Type B pancreatic cell (in vitro differentiated cells): Measurements from ENCODE around the gene ASF1A. TPM values are rescaled to one million over a fixed set of nuclear protein-coding genes. Genes with fewer than 3 reads are reported as not detected.

Experiments
- DNase-seq: peaks from one replicate; pipeline ENCODE4 v3.0.0; 2021; ENCODE audit warnings: mixed read lengths; ENCODE audit not compliant: unreplicated experiment; ENCODE audit errors: extremely low spot score
- H3K27ac Mint-ChIP-seq: 2 replicates; pipeline ENCODE4 v1.8.0; 2021; ENCODE audit warnings: mild to moderate bottlenecking, mixed read lengths
- H3K27me3 Mint-ChIP-seq: 2 replicates; pipeline ENCODE4 v1.8.0; 2021; ENCODE audit warnings: mixed read lengths
- H3K36me3 Mint-ChIP-seq: 2 replicates; pipeline ENCODE4 v1.8.0; 2021; ENCODE audit warnings: mixed read lengths
- H3K4me1 Mint-ChIP-seq: one replicate; pipeline ENCODE4 v1.8.0; 2021; ENCODE audit warnings: mixed read lengths; ENCODE audit not compliant: unreplicated experiment
- H3K4me3 Mint-ChIP-seq: 2 replicates; pipeline ENCODE4 v1.8.0; 2021; ENCODE audit warnings: mild to moderate bottlenecking, mixed read lengths
- H3K9me3 Mint-ChIP-seq: 2 replicates; pipeline ENCODE4 v1.8.0; 2021; ENCODE audit warnings: mixed read lengths
- total RNA-seq: library from RNA; stranded (reverse); gene quantifications from 2 replicates; pipeline ENCODE4 v1.2.1, GENCODE V29; 2021; ENCODE audit warnings: low replicate concordance
- TF ChIP-seq, protein P1 (sequence below): fragments of 200-600 bp; sonication (generic); conservative IDR thresholded peaks from 2 replicates; pipeline ENCODE4 v1.5.0; 2021; ENCODE audit warnings: antibody characterized with exemption, mild to moderate bottlenecking

The ASF1A gene
- total RNA-seq, 1 donor from 2014 or later: 32.5 TPM

DNA sequence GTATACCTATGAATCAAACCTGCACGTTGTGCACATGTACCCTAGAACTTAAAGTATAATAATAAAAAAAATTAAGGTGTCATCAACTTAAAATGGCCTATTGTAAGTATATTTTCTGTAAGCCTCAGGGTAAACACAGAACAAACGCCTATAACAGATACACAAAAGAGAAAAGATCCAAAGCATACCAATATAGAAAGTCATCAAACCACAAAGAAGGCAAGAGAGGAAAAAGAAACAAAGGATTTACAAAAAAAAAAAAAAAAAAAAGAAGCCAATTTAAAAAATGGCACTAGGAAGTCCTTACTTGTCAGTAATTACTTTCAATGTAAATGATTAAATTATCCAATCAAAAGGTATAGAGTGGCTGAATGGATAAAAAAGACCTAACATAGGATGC is 24.6 kb upstream of the ASF1A start:
- Mint-ChIP-seq H3K4me1 (no peaks in the 10 kb centered on the region), H3K9me3 (peaks cover 15% of the 10 kb centered on the region), H3K27me3 (no peaks in the 10 kb centered on the region), H3K4me3 (no peak overlapping the region), H3K36me3 (peaks cover 22% of the 10 kb centered on the region), H3K27ac (no peak overlapping the region)
- TF ChIP-seq, protein P1, sequence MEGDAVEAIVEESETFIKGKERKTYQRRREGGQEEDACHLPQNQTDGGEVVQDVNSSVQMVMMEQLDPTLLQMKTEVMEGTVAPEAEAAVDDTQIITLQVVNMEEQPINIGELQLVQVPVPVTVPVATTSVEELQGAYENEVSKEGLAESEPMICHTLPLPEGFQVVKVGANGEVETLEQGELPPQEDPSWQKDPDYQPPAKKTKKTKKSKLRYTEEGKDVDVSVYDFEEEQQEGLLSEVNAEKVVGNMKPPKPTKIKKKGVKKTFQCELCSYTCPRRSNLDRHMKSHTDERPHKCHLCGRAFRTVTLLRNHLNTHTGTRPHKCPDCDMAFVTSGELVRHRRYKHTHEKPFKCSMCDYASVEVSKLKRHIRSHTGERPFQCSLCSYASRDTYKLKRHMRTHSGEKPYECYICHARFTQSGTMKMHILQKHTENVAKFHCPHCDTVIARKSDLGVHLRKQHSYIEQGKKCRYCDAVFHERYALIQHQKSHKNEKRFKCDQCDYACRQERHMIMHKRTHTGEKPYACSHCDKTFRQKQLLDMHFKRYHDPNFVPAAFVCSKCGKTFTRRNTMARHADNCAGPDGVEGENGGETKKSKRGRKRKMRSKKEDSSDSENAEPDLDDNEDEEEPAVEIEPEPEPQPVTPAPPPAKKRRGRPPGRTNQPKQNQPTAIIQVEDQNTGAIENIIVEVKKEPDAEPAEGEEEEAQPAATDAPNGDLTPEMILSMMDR: no peak
- no peak for DNase-seq

DNA sequence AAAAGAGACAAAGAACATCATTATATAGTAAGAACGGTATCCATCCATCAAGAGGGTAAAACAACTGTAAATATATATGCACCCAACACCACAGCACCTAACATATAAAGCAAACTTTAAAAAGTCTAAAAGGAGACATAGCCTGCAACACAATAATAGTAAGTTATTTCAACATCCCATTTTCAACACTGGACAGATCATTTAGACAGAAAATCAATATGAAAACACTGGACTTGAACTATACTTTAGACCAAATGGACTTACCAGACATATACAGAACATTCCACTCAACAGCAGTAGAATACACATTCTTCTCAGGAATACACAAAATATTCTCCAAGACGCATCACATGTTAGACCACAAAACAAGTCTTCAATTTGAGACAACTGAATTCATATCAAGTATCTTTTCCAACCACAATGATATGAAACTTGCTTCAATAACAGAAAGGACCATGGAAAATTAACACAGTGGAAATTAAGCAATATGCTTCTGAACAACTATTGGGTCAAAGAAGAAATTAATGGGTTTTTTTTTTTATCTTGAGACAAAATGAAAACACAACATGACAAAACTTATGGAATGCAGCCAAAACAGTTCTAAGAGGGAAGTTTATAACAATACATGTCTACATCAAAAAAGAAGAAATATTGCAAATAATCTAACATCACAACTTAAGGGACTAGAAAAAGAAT is 23.9 kb upstream of the ASF1A start:
- H3K27me3 Mint-ChIP-seq: no peaks in the 10 kb centered on the region
- no peaks in the 10 kb centered on the region for H3K4me1 Mint-ChIP-seq
- peaks cover 15% of the 10 kb centered on the region for H3K9me3 Mint-ChIP-seq
- DNase-seq: no peak
- no peak overlapping the region for H3K4me3 Mint-ChIP-seq
- no peak overlapping the region for H3K27ac Mint-ChIP-seq
- TF ChIP-seq, protein P1: no peak
- peaks cover 24% of the 10 kb centered on the region for H3K36me3 Mint-ChIP-seq

DNA sequence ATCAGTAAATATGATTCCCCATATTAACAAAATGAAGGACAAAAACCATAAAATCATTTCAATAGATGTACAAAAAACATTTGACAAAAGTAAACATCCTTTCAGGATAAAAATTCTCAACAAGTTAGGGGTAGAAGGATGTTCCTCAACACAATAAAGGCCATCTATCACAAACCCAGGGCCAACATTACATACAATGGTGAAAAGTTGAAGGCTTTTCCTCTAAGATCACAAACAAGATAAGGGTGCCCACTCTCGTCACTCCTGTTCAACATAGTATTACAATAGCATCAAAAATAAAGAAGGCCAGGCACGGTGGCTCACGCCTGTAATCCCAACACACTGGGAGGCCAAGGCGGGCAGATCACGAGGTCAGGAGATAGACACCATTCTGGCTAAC is 22.6 kb upstream of the ASF1A start:
- Mint-ChIP-seq H3K36me3 (peaks cover 24% of the 10 kb centered on the region), H3K4me3 (no peak overlapping the region), H3K4me1 (no peaks in the 10 kb centered on the region), H3K27ac (no peak overlapping the region), H3K27me3 (no peaks in the 10 kb centered on the region), H3K9me3 (peaks cover 15% of the 10 kb centered on the region)
- no peak for DNase-seq
- TF ChIP-seq, protein P1: no peak

DNA sequence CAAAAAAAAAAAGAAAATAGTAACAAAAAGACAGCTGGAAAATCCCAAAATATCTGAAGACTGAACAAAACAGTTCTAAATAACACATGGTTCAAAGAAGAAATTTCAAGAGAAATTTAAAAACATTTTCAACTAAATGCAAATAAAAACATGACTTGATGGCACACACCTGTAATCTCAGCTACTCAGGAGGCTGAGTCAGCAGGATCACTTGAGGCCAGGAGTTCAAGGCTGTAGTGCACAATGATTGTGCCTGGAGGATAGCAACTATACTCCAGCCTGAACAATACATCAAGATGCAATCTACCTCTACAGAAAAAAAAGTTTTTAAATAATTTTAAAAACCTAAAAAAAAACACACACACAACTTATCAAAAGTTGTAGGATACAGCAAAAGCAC is 21.6 kb upstream of the ASF1A start:
- H3K4me1 Mint-ChIP-seq: no peaks in the 10 kb centered on the region
- no peaks in the 10 kb centered on the region for H3K27me3 Mint-ChIP-seq
- TF ChIP-seq, protein P1: no peak
- peaks cover 15% of the 10 kb centered on the region for H3K9me3 Mint-ChIP-seq
- no peak for DNase-seq
- H3K27ac Mint-ChIP-seq: no peak overlapping the region
- peaks cover 24% of the 10 kb centered on the region for H3K36me3 Mint-ChIP-seq
- no peak overlapping the region for H3K4me3 Mint-ChIP-seq

DNA sequence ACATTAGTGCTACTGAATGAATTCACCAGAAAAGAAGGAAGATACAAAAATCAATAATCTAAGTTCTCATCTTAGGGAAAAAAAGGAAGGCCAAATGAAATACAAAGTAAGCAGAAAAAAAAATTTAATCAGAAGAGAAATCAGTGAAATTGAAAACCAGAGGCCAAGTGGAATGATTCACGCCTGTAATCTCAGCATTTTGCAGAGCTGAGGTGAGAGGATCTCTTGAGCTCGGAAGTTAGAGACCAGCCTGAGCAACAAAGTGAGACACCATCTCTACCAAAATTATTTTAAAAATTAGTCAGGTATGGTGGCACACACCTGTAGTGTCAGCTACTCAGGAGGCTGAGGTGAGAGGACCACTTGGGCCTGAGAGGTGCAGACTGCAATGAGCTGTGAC is 21.2 kb upstream of the ASF1A start:
- TF ChIP-seq, protein P1: no peak
- Mint-ChIP-seq H3K36me3 (peaks cover 24% of the 10 kb centered on the region), H3K9me3 (peaks cover 15% of the 10 kb centered on the region), H3K27ac (no peak overlapping the region), H3K4me1 (no peaks in the 10 kb centered on the region), H3K27me3 (no peaks in the 10 kb centered on the region), H3K4me3 (no peak overlapping the region)
- no peak for DNase-seq
